H9 (cell line): ENCODE data around the gene SERPINE1. TPM values are rescaled to one million over a fixed set of nuclear protein-coding genes. Genes with fewer than 3 reads are reported as not detected.

ENCODE experiments used
- DNase-seq: peaks from one replicate; pipeline ENCODE4 v3.0.0-alpha.2; 2017
- H2AFZ ChIP-seq: one replicate; pipeline ENCODE4 v1.6.1; 2013; ENCODE audit warnings: mild to moderate bottlenecking, low read length, control low read depth, moderate library complexity
- H2AK5ac ChIP-seq: 2 replicates; pipeline ENCODE4 v1.6.1; 2013; ENCODE audit warnings: low read length, control low read depth, mixed read lengths; ENCODE audit not compliant: insufficient read length
- H2BK120ac ChIP-seq: one replicate; pipeline ENCODE4 v1.6.1; 2013; ENCODE audit warnings: low read depth, mild to moderate bottlenecking, low read length, control low read depth, inconsistent platforms; ENCODE audit not compliant: poor library complexity, severe bottlenecking
- H2BK12ac ChIP-seq: 2 replicates; pipeline ENCODE4 v1.6.1; 2013; ENCODE audit warnings: low read length, control low read depth, mixed read lengths, low read depth; ENCODE audit not compliant: insufficient read length
- H2BK15ac ChIP-seq: 2 replicates; pipeline ENCODE4 v1.6.1; 2013; ENCODE audit warnings: low read depth, low read length, control low read depth
- H2BK20ac ChIP-seq: one replicate; pipeline ENCODE4 v1.6.1; 2013; ENCODE audit warnings: low read depth, mild to moderate bottlenecking, low read length, control low read depth, inconsistent platforms; ENCODE audit not compliant: poor library complexity, severe bottlenecking
- H2BK5ac ChIP-seq: 2 replicates; pipeline ENCODE4 v1.6.1; 2013; ENCODE audit warnings: low read length, control low read depth, mixed read lengths; ENCODE audit not compliant: insufficient read length
- H3K14ac ChIP-seq: 2 replicates; pipeline ENCODE4 v1.6.1; 2013; ENCODE audit warnings: low read length, control low read depth; ENCODE audit not compliant: insufficient read depth
- H3K18ac ChIP-seq: 2 replicates; pipeline ENCODE4 v1.6.1; 2013; ENCODE audit warnings: low read depth, mild to moderate bottlenecking, mixed read lengths, low read length, control low read depth; ENCODE audit not compliant: insufficient read length
- H3K23ac ChIP-seq: 2 replicates; pipeline ENCODE4 v1.6.1; 2013; ENCODE audit warnings: low read length, control low read depth, mixed read lengths, low read depth; ENCODE audit not compliant: insufficient read length
- H3K23me2 ChIP-seq: 2 replicates; pipeline ENCODE4 v1.6.1; 2013; ENCODE audit warnings: low read depth, mild to moderate bottlenecking, mixed read lengths, low read length, control low read depth; ENCODE audit not compliant: insufficient read length, poor library complexity, severe bottlenecking
- H3K27ac ChIP-seq: 2 replicates; pipeline ENCODE4 v1.5.1; 2013; ENCODE audit warnings: low read length, control low read depth, mixed read lengths, low read depth; ENCODE audit not compliant: insufficient read length
- H3K27me3 ChIP-seq: 2 replicates; pipeline ENCODE4 v1.6.1; 2013; ENCODE audit warnings: low read length, control low read depth, inconsistent platforms; ENCODE audit not compliant: insufficient read depth
- H3K4ac ChIP-seq: 2 replicates; pipeline ENCODE4 v1.6.1; 2013; ENCODE audit warnings: low read depth, mild to moderate bottlenecking, control low read depth, inconsistent platforms, low read length, moderate library complexity
- H3K4me1 ChIP-seq: 2 replicates; pipeline ENCODE4 v1.6.1; 2013; ENCODE audit warnings: low read length, control low read depth, inconsistent platforms; ENCODE audit not compliant: insufficient read depth
- H3K4me2 ChIP-seq: 2 replicates; pipeline ENCODE4 v1.6.1; 2013; ENCODE audit warnings: low read length, control low read depth, mixed read lengths; ENCODE audit not compliant: insufficient read length, insufficient read depth
- H3K56ac ChIP-seq: 2 replicates; pipeline ENCODE4 v1.6.1; 2013; ENCODE audit warnings: low read depth, mild to moderate bottlenecking, mixed read lengths, low read length, control low read depth; ENCODE audit not compliant: insufficient read length
- H3K79me1 ChIP-seq: 2 replicates; pipeline ENCODE4 v1.6.1; 2013; ENCODE audit warnings: low read depth, mild to moderate bottlenecking, moderate library complexity, low read length, control low read depth, inconsistent platforms; ENCODE audit not compliant: insufficient read depth, poor library complexity, severe bottlenecking
- H3K79me2 ChIP-seq: 2 replicates; pipeline ENCODE4 v1.6.1; 2013; ENCODE audit warnings: low read length, control low read depth, inconsistent platforms; ENCODE audit not compliant: insufficient read depth
- H3K9ac ChIP-seq: 2 replicates; pipeline ENCODE4 v1.6.1; 2013; ENCODE audit warnings: low read length, control low read depth, mixed read lengths; ENCODE audit not compliant: insufficient read length; ENCODE audit errors: extremely low read depth
- H3K9me3 ChIP-seq: one replicate; pipeline ENCODE4 v1.6.1; 2013; ENCODE audit warnings: low read depth, low read length, inconsistent platforms; ENCODE audit not compliant: control insufficient read depth
- H3T11ph ChIP-seq: one replicate; pipeline ENCODE4 v1.6.1; 2013; ENCODE audit warnings: mild to moderate bottlenecking, low read length, control low read depth, inconsistent platforms
- H4K20me1 ChIP-seq: one replicate; pipeline ENCODE4 v1.6.1; 2013; ENCODE audit not compliant: control insufficient read depth, insufficient read length, insufficient read depth
- H4K5ac ChIP-seq: 2 replicates; pipeline ENCODE4 v1.6.1; 2013; ENCODE audit warnings: low read depth, mild to moderate bottlenecking, mixed read lengths, low read length, control low read depth; ENCODE audit not compliant: insufficient read length
- H4K8ac ChIP-seq: replicated peaks from 2 replicates; pipeline ENCODE4 v1.6.1; 2013; ENCODE audit warnings: low read length, control low read depth, mixed read lengths, low read depth; ENCODE audit not compliant: insufficient read length
- H4K91ac ChIP-seq: 2 replicates; pipeline ENCODE4 v1.6.1; 2013; ENCODE audit warnings: low read depth, mild to moderate bottlenecking, moderate library complexity, mixed read lengths, low read length, control low read depth; ENCODE audit not compliant: insufficient read length
- H3K27ac Mint-ChIP-seq, 3 experiments: 2 replicates in 2 of 3; 3 replicates in 1 of 3; pipeline ENCODE4 v1.8.0; 2020 to 2021; ENCODE audit warnings: mixed read lengths in 3 of 3, mild to moderate bottlenecking in 1 of 3, moderate library complexity in 1 of 3
- H3K27me3 Mint-ChIP-seq: 2 replicates; pipeline ENCODE4 v1.8.0; 2021; ENCODE audit warnings: low read depth, mild to moderate bottlenecking, moderate library complexity, mixed read lengths
- H3K36me3 Mint-ChIP-seq, 3 experiments: 2 replicates in 2 of 3; 3 replicates in 1 of 3; pipeline ENCODE4 v1.8.0; 2020 to 2021; ENCODE audit warnings: low read depth in 3 of 3, mixed read lengths in 3 of 3; ENCODE audit not compliant: insufficient read depth in 1 of 3
- H3K4me1 Mint-ChIP-seq, 2 experiments: 2 replicates each; pipeline ENCODE4 v1.8.0; 2020; ENCODE audit warnings: mixed read lengths in 2 of 2
- H3K4me3 Mint-ChIP-seq, 2 experiments: 2 replicates in 1 of 2; 3 replicates in 1 of 2; pipeline ENCODE4 v1.8.0; 2020 to 2021; ENCODE audit warnings: mild to moderate bottlenecking in 2 of 2, mixed read lengths in 2 of 2, moderate library complexity in 1 of 2
- H3K9me3 Mint-ChIP-seq, 2 experiments: 2 replicates in 1 of 2; 3 replicates in 1 of 2; pipeline ENCODE4 v1.8.0; 2020; ENCODE audit warnings: mild to moderate bottlenecking in 2 of 2, mixed read lengths in 2 of 2, moderate library complexity in 1 of 2
- WGBS: extraction: QIAGEN DNeasy Blood & Tissue Kit; methylation state at CpG from one replicate; pipeline ENCODE4 v1.1.7; 2013; ENCODE audit warnings: missing lambda C conversion rate, low lambda C conversion rate, mixed read lengths; ENCODE audit not compliant: insufficient read length; ENCODE audit errors: extremely low coverage; 5-methylcytosine and 5-hydroxymethylcytosine counted together
- total RNA-seq: library from RNA; stranded (reverse); gene quantifications from 2 replicates; pipeline ENCODE4 v1.2.1, GENCODE V29; 2021
- TF ChIP-seq, protein P1 (sequence below): fragments of 200-600 bp; sonication (generic); conservative IDR thresholded peaks from 3 replicates; pipeline ENCODE4 v1.8.0; 2021; ENCODE audit warnings: antibody characterized with exemption, mild to moderate bottlenecking

Gene SERPINE1
- total RNA-seq, 1 experiment from 2014 or later, result 11.5 TPM

GRCh38 chr7:101096957-101097347 lies 30.0 kb upstream of the SERPINE1 start:
- Mint-ChIP-seq H3K27ac (no peak overlapping the region), H3K4me3 (no peak overlapping the region), H3K36me3 (peaks cover 0 to 7% (median 2%) of the 10 kb centered on the region in 3 experiments; a peak in 3 of 7 replicates), H3K27me3 (no peaks in the 10 kb centered on the region), H3K9me3 (no peaks in the 10 kb centered on the region; a peak in 1 of 5 replicates), H3K4me1 (peaks cover 44 to 45% of the 10 kb centered on the region in 2 experiments)
- Histone ChIP-seq H3K4me1 (peaks cover 5% of the 10 kb centered on the region), H3K79me2 (no peaks in the 10 kb centered on the region), H3K14ac (no peak overlapping the region), H3K9ac (no peak overlapping the region), H2AFZ (no peak overlapping the region), H2BK20ac (no peak overlapping the region), H2BK12ac (no peak overlapping the region), H3K56ac (no peak overlapping the region), H3T11ph (no peak overlapping the region), H4K91ac (no peak overlapping the region), H2BK5ac (no peak overlapping the region), H4K20me1 (no peaks in the 10 kb centered on the region), H2BK120ac (no peak overlapping the region), H3K23me2 (no peaks in the 10 kb centered on the region), H2BK15ac (no peak overlapping the region), H4K5ac (no peak overlapping the region), H3K79me1 (no peaks in the 10 kb centered on the region), H2AK5ac (no peak overlapping the region), H3K4ac (no peak overlapping the region), H4K8ac (no peak overlapping the region), H3K27me3 (no peaks in the 10 kb centered on the region), H3K9me3 (no peaks in the 10 kb centered on the region), H3K27ac (no peak overlapping the region), H3K18ac (no peak overlapping the region), H3K23ac (no peak overlapping the region), H3K4me2 (no peak overlapping the region)
- whole genome bisulfite sequencing, result no CpG with 5 or more reads among the region's 5 CpGs
- DNase-seq, result no peak
- TF ChIP-seq, protein P1, sequence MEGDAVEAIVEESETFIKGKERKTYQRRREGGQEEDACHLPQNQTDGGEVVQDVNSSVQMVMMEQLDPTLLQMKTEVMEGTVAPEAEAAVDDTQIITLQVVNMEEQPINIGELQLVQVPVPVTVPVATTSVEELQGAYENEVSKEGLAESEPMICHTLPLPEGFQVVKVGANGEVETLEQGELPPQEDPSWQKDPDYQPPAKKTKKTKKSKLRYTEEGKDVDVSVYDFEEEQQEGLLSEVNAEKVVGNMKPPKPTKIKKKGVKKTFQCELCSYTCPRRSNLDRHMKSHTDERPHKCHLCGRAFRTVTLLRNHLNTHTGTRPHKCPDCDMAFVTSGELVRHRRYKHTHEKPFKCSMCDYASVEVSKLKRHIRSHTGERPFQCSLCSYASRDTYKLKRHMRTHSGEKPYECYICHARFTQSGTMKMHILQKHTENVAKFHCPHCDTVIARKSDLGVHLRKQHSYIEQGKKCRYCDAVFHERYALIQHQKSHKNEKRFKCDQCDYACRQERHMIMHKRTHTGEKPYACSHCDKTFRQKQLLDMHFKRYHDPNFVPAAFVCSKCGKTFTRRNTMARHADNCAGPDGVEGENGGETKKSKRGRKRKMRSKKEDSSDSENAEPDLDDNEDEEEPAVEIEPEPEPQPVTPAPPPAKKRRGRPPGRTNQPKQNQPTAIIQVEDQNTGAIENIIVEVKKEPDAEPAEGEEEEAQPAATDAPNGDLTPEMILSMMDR, result no peak
